Muscle of back (tissue), 11 donors: ENCODE measurements around the gene PPP4R2. TPM values are rescaled to one million over a fixed set of nuclear protein-coding genes. Genes with fewer than 3 reads are reported as not detected.
A peak's percentile ranks its signal among the peaks of the same experiment; 100 is the strongest.
"Not testable (repeated sequence)": the region's sequence is repeated elsewhere in the genome, so short reads cannot be mapped to it uniquely, and the experiment has no call there.

ENCODE experiments used
- DNase-seq, 3 donors: peaks; one replicate each; pipeline versions ENCODE4 v3.0.0 to v3.0.0-alpha.2; 2013
- polyA plus RNA-seq, 10 donors: library from polyadenylated mRNA; unstranded; fragments of 120-200 nt; gene quantifications; one replicate each; pipeline ENCODE4 v1.2.1, GENCODE V29; 2013; ENCODE audit not compliant: insufficient read length in 10 of 10

PPP4R2 gene
- polyA plus RNA-seq, 10 donors = 50.2 to 78.2 (median 60.1) TPM

GRCh38 chr3:72974956-72975355 is 21.7 kb upstream of the PPP4R2 start:
- no peak for DNase-seq

DNA sequence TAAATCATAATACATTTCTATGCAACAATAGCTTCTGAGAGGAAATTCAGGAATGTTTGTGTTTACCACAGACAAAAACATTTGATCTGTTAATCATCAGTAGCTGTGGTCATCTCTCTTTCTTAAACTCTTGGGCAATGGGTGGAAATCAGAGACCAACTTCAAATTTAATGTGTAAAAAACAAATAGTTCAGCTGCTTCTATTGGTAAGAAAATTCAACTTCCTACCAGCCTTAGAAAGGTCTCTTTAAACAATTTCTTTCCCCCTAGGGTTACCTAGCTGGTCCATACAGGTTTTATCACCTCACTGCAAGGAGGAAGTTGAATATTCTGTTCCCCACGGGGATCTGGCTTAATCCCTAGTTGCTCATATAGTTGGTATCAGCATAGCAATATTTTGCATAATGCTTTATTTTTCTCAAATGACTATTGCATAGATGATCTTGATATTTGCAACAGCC is 20.3 kb upstream of the PPP4R2 start:
- no peak for DNase-seq

- DNase-seq = no peak
These were observed 19.4 kb upstream of the PPP4R2 start for GRCh38 chr3:72977060-72977808.

- DNase-seq = no peak
These were observed 13.8 kb upstream of the PPP4R2 start for GRCh38 chr3:72982609-72983366.

- DNase-seq = no peak
These were observed 11.0 kb upstream of the PPP4R2 start for GRCh38 chr3:72985576-72985975.

DNA sequence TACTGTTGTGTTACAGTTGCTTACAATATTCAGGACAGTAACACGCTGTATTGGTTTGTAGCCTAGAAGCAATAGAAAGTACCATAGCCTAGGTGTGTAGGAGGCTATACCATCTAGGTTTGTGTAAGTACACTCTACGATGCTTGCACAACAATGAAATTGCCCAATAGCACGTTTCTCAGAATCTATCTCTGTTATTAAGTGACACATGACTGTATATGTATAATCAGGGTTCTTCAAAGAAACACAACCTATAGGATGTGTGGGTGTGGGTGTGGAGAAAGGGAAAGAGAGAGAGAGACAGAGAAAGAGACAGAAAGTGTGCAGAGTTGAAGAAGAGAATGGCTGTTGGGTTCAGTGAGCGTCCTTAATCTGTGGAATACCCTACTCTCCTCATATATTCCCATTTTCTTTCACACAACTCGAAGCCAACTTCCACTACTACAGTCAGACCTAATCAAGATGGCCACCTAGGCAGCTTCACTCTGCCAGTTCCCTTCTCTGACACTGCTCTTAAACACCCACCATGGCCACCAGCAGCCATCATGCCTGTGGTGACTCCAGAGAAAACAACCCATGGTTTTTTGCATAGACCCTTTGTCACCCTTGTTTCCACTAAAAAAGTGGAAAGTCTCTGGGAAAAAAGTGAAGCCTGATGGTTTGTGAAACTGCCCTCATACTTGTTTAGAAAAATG is 5.8 kb upstream of the PPP4R2 start:
- DNase-seq = no peak

- no peak for DNase-seq
These were observed 5.1 kb upstream of the PPP4R2 start for GRCh38 chr3:72991522-72991921.

- no peak for DNase-seq
These were observed 3.2 kb upstream of the PPP4R2 start for GRCh38 chr3:72993391-72993790.

DNA sequence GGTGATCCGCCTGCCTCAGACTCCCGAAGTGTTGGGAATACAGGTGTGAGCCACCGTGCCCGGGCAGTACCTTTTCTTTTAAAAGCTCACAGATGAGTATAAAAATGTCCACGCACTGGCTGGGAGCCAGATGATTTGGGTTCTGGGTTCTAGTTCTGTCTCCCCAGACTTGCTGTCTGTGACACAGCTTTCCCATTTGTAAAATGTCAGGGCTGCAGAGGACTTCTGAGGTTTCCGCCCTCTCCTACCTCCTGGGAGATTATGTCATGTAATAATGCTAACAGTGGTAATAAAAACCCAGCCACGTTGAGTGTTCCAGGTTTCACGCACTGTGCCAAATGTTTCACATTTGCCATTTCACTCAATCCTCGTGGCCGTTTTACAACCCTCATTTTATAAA is 1.3 kb upstream of the PPP4R2 start:
- DNase-seq = peak in 2 of 3 donors; percentile 31 to 49

- DNase-seq = no peak
These were observed 514 bp upstream of the PPP4R2 start for GRCh38 chr3:72996121-72996472.

GRCh38 chr3:72997421-72997961 is 880 bp downstream of the PPP4R2 start:
- peak; percentile 54 to 82 (median 58) for DNase-seq

DNA sequence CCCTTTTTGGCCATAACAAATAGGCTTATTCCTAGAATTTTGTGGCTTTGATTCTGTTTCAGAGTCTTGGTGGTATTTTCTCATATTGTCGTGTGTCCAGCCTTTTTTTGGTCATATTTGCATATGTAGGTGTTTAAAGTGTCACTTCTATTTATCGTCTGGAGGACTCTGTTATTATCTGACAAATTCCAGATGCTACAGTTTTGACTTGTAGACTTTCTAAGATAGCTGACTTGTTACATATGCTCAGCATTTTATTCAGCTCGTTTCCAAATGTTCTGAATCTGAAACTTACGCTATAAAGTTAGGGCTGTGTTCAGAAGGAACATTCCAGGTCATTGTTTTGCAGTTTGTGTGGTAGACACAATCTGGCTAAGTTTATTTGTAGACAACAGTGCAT is 1.9 kb downstream of the PPP4R2 start:
- DNase-seq = peak in 1 of 3 donors; percentile 13

GRCh38 chr3:72999951-73000350 is 3.3 kb downstream of the PPP4R2 start:
- no peak for DNase-seq

DNA sequence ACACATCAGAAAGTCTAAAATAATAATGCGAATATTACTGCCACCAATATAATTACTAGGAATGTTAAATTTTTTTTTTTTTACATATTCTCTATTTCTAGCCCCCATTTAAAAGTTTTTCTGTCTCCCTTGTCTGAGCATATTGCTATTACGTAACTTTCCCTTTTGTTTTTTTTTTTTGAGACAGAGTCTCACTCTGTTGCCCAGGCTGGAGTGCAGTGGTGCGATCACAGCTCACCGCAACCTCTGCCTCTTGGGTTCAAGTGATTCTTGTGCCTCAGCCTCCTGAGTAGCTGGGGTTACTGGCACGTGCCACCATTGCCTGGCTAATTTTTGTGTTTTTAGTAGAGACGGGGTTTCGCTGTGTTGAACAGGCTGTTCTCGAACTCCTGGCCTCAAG is 6.4 kb downstream of the PPP4R2 start:
- not testable (repeated sequence) for DNase-seq

GRCh38 chr3:73004316-73004715 is 7.7 kb downstream of the PPP4R2 start:
- no peak for DNase-seq

DNA sequence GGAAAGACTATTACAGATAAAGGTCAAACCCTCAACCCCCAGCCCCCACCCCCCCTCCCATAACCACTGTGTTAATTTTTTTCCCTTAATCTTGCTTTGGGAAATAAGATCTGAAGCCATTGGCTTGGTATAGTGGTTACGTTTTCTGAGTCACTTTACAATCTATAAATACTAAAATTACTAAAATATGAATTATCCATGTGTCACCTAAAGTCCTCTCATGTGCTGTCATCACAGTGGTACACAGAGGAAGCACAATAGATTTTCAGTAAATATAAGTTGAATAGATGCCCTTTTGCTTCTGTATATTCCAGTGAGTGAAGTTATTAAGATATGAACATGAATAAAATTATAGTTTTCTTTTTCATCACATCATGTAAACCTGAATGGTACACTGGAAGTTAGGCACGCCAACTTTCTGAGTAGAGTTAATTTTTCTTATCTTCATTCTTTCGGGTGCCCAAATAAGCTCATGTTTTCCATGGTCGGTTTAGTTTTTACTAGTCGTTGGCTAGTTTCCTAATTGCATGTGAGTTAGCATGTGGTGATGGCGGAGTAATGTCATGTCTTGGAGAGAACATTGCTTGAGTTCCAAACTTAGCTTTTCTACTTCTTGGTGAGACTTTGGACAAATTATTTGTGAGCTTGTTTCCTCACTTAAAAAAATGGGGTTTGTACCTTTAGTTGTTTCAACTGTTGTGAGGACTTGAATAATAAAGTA is 11.5 kb downstream of the PPP4R2 start:
- no peak for DNase-seq

DNA sequence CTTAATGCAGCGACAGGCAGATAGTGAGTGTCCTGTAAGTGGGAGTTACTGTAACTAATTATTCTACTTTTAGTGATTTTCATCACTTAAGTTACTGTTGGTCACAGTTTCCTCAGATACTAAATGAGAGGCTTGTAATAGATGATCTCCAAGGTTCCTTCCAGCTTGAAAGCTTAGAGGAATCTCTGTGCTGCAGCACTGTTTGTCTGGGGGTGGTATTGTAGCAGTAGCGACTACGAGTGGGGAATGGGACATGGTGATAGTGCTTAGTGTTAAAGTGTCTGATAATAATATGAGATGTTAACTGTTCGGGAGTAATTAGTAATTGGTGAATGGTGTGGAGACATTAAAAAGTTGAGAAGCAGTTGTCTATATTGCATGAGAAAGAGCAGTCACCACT is 12.4 kb downstream of the PPP4R2 start:
- no peak for DNase-seq

- no peak for DNase-seq
These were observed 13.1 kb downstream of the PPP4R2 start for GRCh38 chr3:73009750-73010149.

DNA sequence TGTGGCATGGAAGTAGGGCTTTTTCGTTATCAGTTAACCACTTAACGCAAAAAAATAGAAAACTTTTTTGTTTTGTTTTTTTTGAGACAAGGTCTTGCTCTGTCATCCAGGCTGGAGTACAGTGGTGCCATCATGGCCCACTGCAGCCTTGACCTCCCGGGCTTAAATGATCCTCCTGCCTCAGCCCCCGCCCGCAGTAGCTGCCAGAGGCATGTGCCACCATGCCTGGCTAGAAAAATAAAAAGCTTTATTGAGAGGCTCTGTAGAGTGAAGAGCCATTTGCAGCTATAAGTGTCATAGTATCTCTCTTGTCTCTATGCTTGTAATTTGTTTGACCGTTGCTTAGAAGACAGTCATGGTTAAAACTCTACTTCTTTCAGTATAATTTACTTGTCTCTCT is 13.5 kb downstream of the PPP4R2 start:
- no peak for DNase-seq

GRCh38 chr3:73018298-73018697 is 21.7 kb downstream of the PPP4R2 start:
- DNase-seq = no peak

- DNase-seq = no peak
These were observed 22.3 kb downstream of the PPP4R2 start for GRCh38 chr3:73018790-73019441.
